GM23338 (cell line): Measurements from ENCODE around the gene RNF19B. TPM values are rescaled to one million over a fixed set of nuclear protein-coding genes. Genes with fewer than 3 reads are reported as not detected.

ENCODE experiments used
- ATAC-seq: fragments of 200-7000 bp; cut with Tn5 transposase; 3 replicates; pipeline ENCODE4 v1.9.1; 2020
- DNase-seq: peaks from one replicate; pipeline ENCODE4 v3.0.0-alpha.2; 2015; ENCODE audit warnings: low spot score
- H2AFZ ChIP-seq: fragments of 200-600 bp; sonication (generic); 2 replicates; pipeline ENCODE4 v1.8.0; 2016; ENCODE audit warnings: antibody characterized with exemption, mild to moderate bottlenecking, moderate library complexity
- H3F3A ChIP-seq: fragments of 200-600 bp; sonication (generic); replicated peaks from 2 replicates; pipeline ENCODE4 v1.8.0; 2017; ENCODE audit warnings: antibody characterized with exemption, mixed run types, low read depth
- H3K27ac ChIP-seq: fragments of 200-600 bp; sonication (generic); 2 replicates; pipeline ENCODE4 v1.6.1; 2016; ENCODE audit warnings: low read depth
- H3K27me3 ChIP-seq: fragments of 200-600 bp; sonication (generic); 2 replicates; pipeline ENCODE4 v1.8.0; 2016; ENCODE audit warnings: mild to moderate bottlenecking, mixed run types, moderate library complexity; ENCODE audit not compliant: insufficient read depth
- H3K36me3 ChIP-seq: fragments of 200-600 bp; sonication (generic); 2 replicates; pipeline ENCODE4 v1.8.0; 2016; ENCODE audit warnings: mild to moderate bottlenecking; ENCODE audit not compliant: insufficient read depth
- H3K4me1 ChIP-seq: fragments of 200-600 bp; sonication (generic); 2 replicates; pipeline ENCODE4 v1.8.0; 2016; ENCODE audit warnings: mild to moderate bottlenecking, moderate library complexity; ENCODE audit not compliant: insufficient read depth
- H3K4me2 ChIP-seq: fragments of 200-600 bp; sonication (generic); 2 replicates; pipeline ENCODE4 v1.7.1; 2017; ENCODE audit warnings: mixed run types
- H3K4me3 ChIP-seq: fragments of 200-600 bp; sonication (generic); 2 replicates; pipeline ENCODE4 v1.6.1; 2016; ENCODE audit warnings: mixed run types
- H3K79me2 ChIP-seq: fragments of 200-600 bp; sonication (generic); replicated peaks from 2 replicates; pipeline ENCODE4 v1.8.0; 2017; ENCODE audit warnings: mild to moderate bottlenecking; ENCODE audit not compliant: insufficient read depth
- H3K9me2 ChIP-seq: fragments of 200-600 bp; sonication (generic); 2 replicates; pipeline ENCODE4 v1.8.0; 2017; ENCODE audit not compliant: insufficient read depth
- H4K20me1 ChIP-seq: fragments of 200-600 bp; sonication (generic); replicated peaks from 2 replicates; pipeline ENCODE4 v1.8.0; 2017; ENCODE audit warnings: mild to moderate bottlenecking; ENCODE audit not compliant: insufficient read depth
- H3K27ac Mint-ChIP-seq: 2 replicates; pipeline ENCODE4 v1.8.0; 2020; ENCODE audit warnings: inconsistent platforms, mild to moderate bottlenecking, moderate library complexity, mixed read lengths
- H3K27me3 Mint-ChIP-seq: 3 replicates; pipeline ENCODE4 v1.8.0; 2022; ENCODE audit warnings: low read depth, mild to moderate bottlenecking, moderate library complexity, mixed read lengths, inconsistent platforms; ENCODE audit not compliant: insufficient read depth, poor library complexity
- H3K36me3 Mint-ChIP-seq: 3 replicates; pipeline ENCODE4 v1.8.0; 2021; ENCODE audit warnings: low read depth, mild to moderate bottlenecking, inconsistent platforms, moderate library complexity, mixed read lengths
- H3K4me1 Mint-ChIP-seq: 3 replicates; pipeline ENCODE4 v1.8.0; 2020; ENCODE audit warnings: mild to moderate bottlenecking, inconsistent platforms, mixed read lengths
- H3K4me3 Mint-ChIP-seq: 3 replicates; pipeline ENCODE4 v1.8.0; 2021; ENCODE audit warnings: moderate library complexity, mild to moderate bottlenecking, inconsistent platforms, mixed read lengths
- H3K9me3 Mint-ChIP-seq: 3 replicates; pipeline ENCODE4 v1.8.0; 2020; ENCODE audit warnings: moderate library complexity, mild to moderate bottlenecking, inconsistent platforms, mixed read lengths
- CREB1 ChIP-seq: fragments of 250-450 bp; sonication (Bioruptor Pico); IDR thresholded peaks from 2 replicates; pipeline ENCODE4 v1.5.0; 2020; ENCODE audit warnings: low read depth, mild to moderate bottlenecking, moderate library complexity
- EZH2 ChIP-seq: fragments of 200-600 bp; sonication (generic); IDR thresholded peaks from one replicate; pipeline ENCODE4 v1.8.0; 2017; ENCODE audit warnings: antibody characterized with exemption, mild to moderate bottlenecking, low read depth; ENCODE audit not compliant: unreplicated experiment
- JUNB ChIP-seq: IDR thresholded peaks from one replicate; pipeline ENCODE4 v1.6.1; 2016; ENCODE audit warnings: antibody characterized with exemption; ENCODE audit not compliant: unreplicated experiment
- POLR2AphosphoS5 ChIP-seq: IDR thresholded peaks from 2 replicates; pipeline ENCODE4 v1.6.1; 2016; ENCODE audit warnings: antibody characterized with exemption, low read depth
- REST ChIP-seq: IDR thresholded peaks from one replicate; pipeline ENCODE4 v1.6.1; 2018; ENCODE audit warnings: antibody characterized with exemption; ENCODE audit not compliant: unreplicated experiment
- STAT1 ChIP-seq: IDR thresholded peaks from one replicate; pipeline ENCODE4 v1.6.1; 2016; ENCODE audit warnings: antibody characterized with exemption; ENCODE audit not compliant: unreplicated experiment
- ZNF331 ChIP-seq: fragments of 250-450 bp; sonication (Bioruptor Pico); IDR thresholded peaks from 2 replicates; pipeline ENCODE4 v1.5.0; 2020; ENCODE audit warnings: low read depth, mild to moderate bottlenecking, moderate library complexity
- polyA plus RNA-seq: library from polyadenylated mRNA; unstranded; fragments of >200 nt; fragmentation: Nextera tagmentation; extraction: Ambion mirVana; gene quantifications from 2 replicates; pipeline ENCODE4 v1.2.1, GENCODE V29; 2016
- total RNA-seq: library from RNA; depleted of rRNA; stranded (reverse); fragments of >200 nt; shearing (Covaris generic); gene quantifications from 2 replicates; pipeline ENCODE4 v1.2.3, GENCODE V29; 2014
- TF ChIP-seq, protein P1 (sequence below), 2 experiments: fragments of 200-600 bp in 1 of 2; sonication (generic) in 1 of 2; conservative IDR thresholded peaks; 2 replicates each; pipeline versions ENCODE4 v1.5.1 to v1.6.1; 2016 to 2017; ENCODE audit warnings: antibody characterized with exemption in 2 of 2, low read depth in 2 of 2, mild to moderate bottlenecking in 2 of 2, moderate library complexity in 1 of 2
- TF ChIP-seq, protein P2 (sequence below): fragments of 250-450 bp; sonication (Bioruptor Pico); IDR thresholded peaks from 2 replicates; pipeline ENCODE4 v1.5.0; 2020; ENCODE audit warnings: mild to moderate bottlenecking, moderate library complexity

RNF19B gene
- total and polyA plus RNA-seq, 2 experiments from 2014 or later = 2.9 to 11.9 TPM

DNA sequence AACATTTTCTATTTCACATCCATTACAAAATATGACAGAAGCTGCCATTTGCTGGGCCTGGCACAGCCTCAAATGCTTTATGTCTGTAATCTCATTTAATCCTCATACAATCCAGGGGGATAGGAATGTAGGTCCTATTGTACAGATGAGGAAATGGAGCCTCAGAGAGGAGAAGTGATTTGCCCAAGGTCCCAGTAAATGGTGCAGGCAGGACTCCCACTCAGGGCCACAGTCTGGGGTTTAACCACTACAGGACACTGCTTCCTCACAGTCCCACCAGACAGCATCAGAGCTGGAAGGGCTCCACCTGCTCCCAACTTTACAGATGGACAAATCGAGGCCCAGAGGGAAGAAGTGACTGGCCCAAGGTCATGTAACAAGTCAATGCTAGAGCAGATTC, 20.6 kb upstream of the RNF19B start:
- DNase-seq = no peak
- no peak overlapping the region for H3K27ac ChIP-seq

More for the DNA sequence above, 20.6 kb upstream of the RNF19B start:
- H3K9me2 ChIP-seq = no peaks in the 10 kb centered on the region
- H3K27me3 ChIP-seq = no peaks in the 10 kb centered on the region; the same call in 1 of the 2 replicates
- ATAC-seq = no peak
- H3K79me2 ChIP-seq = no peaks in the 10 kb centered on the region
- no peaks in the 10 kb centered on the region for H3K9me3 Mint-ChIP-seq
- H3K4me2 ChIP-seq = no peak overlapping the region; the same call in 1 of the 2 replicates
- no peaks in the 10 kb centered on the region for H4K20me1 ChIP-seq
- no peaks in the 10 kb centered on the region for H3K36me3 Mint-ChIP-seq
- TF ChIP-seq, protein P1, sequence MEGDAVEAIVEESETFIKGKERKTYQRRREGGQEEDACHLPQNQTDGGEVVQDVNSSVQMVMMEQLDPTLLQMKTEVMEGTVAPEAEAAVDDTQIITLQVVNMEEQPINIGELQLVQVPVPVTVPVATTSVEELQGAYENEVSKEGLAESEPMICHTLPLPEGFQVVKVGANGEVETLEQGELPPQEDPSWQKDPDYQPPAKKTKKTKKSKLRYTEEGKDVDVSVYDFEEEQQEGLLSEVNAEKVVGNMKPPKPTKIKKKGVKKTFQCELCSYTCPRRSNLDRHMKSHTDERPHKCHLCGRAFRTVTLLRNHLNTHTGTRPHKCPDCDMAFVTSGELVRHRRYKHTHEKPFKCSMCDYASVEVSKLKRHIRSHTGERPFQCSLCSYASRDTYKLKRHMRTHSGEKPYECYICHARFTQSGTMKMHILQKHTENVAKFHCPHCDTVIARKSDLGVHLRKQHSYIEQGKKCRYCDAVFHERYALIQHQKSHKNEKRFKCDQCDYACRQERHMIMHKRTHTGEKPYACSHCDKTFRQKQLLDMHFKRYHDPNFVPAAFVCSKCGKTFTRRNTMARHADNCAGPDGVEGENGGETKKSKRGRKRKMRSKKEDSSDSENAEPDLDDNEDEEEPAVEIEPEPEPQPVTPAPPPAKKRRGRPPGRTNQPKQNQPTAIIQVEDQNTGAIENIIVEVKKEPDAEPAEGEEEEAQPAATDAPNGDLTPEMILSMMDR (conservative IDR thresholded peaks at IDR 0.05; ENCODE audit: low read depth in 2 of 2) = no peak
- no peak for TF ChIP-seq POLR2AphosphoS5
- TF ChIP-seq ZNF331 (CRISPR knock-in tag) = no peak
- no peak for TF ChIP-seq JUNB
- TF ChIP-seq STAT1 = no peak
- TF ChIP-seq, protein P2, sequence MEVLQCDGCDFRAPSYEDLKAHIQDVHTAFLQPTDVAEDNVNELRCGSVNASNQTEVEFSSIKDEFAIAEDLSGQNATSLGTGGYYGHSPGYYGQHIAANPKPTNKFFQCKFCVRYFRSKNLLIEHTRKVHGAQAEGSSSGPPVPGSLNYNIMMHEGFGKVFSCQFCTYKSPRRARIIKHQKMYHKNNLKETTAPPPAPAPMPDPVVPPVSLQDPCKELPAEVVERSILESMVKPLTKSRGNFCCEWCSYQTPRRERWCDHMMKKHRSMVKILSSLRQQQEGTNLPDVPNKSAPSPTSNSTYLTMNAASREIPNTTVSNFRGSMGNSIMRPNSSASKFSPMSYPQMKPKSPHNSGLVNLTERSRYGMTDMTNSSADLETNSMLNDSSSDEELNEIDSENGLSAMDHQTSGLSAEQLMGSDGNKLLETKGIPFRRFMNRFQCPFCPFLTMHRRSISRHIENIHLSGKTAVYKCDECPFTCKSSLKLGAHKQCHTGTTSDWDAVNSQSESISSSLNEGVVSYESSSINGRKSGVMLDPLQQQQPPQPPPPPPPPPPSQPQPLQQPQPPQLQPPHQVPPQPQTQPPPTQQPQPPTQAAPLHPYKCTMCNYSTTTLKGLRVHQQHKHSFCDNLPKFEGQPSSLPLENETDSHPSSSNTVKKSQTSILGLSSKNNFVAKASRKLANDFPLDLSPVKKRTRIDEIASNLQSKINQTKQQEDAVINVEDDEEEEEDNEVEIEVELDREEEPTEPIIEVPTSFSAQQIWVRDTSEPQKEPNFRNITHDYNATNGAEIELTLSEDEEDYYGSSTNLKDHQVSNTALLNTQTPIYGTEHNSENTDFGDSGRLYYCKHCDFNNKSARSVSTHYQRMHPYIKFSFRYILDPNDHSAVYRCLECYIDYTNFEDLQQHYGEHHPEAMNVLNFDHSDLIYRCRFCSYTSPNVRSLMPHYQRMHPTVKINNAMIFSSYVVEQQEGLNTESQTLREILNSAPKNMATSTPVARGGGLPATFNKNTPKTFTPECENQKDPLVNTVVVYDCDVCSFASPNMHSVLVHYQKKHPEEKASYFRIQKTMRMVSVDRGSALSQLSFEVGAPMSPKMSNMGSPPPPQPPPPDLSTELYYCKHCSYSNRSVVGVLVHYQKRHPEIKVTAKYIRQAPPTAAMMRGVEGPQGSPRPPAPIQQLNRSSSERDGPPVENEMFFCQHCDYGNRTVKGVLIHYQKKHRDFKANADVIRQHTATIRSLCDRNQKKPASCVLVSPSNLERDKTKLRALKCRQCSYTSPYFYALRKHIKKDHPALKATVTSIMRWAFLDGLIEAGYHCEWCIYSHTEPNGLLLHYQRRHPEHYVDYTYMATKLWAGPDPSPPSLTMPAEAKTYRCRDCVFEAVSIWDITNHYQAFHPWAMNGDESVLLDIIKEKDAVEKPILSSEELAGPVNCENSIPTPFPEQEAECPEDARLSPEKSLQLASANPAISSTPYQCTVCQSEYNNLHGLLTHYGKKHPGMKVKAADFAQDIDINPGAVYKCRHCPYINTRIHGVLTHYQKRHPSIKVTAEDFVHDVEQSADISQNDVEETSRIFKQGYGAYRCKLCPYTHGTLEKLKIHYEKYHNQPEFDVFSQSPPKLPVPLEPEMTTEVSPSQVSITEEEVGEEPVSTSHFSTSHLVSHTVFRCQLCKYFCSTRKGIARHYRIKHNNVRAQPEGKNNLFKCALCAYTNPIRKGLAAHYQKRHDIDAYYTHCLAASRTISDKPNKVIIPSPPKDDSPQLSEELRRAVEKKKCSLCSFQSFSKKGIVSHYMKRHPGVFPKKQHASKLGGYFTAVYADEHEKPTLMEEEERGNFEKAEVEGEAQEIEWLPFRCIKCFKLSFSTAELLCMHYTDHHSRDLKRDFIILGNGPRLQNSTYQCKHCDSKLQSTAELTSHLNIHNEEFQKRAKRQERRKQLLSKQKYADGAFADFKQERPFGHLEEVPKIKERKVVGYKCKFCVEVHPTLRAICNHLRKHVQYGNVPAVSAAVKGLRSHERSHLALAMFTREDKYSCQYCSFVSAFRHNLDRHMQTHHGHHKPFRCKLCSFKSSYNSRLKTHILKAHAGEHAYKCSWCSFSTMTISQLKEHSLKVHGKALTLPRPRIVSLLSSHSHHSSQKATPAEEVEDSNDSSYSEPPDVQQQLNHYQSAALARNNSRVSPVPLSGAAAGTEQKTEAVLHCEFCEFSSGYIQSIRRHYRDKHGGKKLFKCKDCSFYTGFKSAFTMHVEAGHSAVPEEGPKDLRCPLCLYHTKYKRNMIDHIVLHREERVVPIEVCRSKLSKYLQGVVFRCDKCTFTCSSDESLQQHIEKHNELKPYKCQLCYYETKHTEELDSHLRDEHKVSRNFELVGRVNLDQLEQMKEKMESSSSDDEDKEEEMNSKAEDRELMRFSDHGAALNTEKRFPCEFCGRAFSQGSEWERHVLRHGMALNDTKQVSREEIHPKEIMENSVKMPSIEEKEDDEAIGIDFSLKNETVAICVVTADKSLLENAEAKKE (CRISPR knock-in tag) = no peak
- TF ChIP-seq CREB1 = no peak
- no peak for TF ChIP-seq EZH2
- no peak for TF ChIP-seq REST
- H3K4me1 ChIP-seq = peaks cover 27% of the 10 kb centered on the region
- H3K27me3 Mint-ChIP-seq = peaks cover 10% of the 10 kb centered on the region
- H3K27ac Mint-ChIP-seq = no peak overlapping the region
- peaks cover 5% of the 10 kb centered on the region; the same call in 1 of the 2 replicates for H3F3A ChIP-seq
- no peak overlapping the region for H3K4me3 Mint-ChIP-seq
- no peaks in the 10 kb centered on the region for H3K36me3 ChIP-seq
- H2AFZ ChIP-seq = no peak overlapping the region
- peaks cover 51% of the 10 kb centered on the region for H3K4me1 Mint-ChIP-seq
- H3K4me3 ChIP-seq = no peak overlapping the region
